ENCODE data around the gene CA10. TPM values are rescaled to one million over a fixed set of nuclear protein-coding genes. Genes with fewer than 3 reads are reported as not detected.

Gene CA10
- polyA plus RNA-seq, 6 donors from 2014 or later, result not detected

- no peaks in the 10 kb centered on the region for H3K27me3 Mint-ChIP-seq
- no peaks in the 10 kb centered on the region for H3K4me1 Mint-ChIP-seq
- no peak for ATAC-seq (ENCODE audit: low read depth in 2 of 2)
- no peak for DNase-seq
- no peak overlapping the region for H3K4me3 Mint-ChIP-seq
- no peak overlapping the region for H3K27ac Mint-ChIP-seq
- H3K9me3 Mint-ChIP-seq, result no peaks in the 10 kb centered on the region
- no peaks in the 10 kb centered on the region for H3K36me3 Mint-ChIP-seq
These were observed 249.5 kb downstream of the CA10 start for GRCh38 chr17:51908841-51909537.

GRCh38 chr17:51907041-51907440, 251.5 kb downstream of the CA10 start:
- no peak for DNase-seq
- H3K27me3 Mint-ChIP-seq, result no peaks in the 10 kb centered on the region
- no peaks in the 10 kb centered on the region for H3K36me3 Mint-ChIP-seq
- H3K4me1 Mint-ChIP-seq, result no peaks in the 10 kb centered on the region
- H3K27ac Mint-ChIP-seq, result no peak overlapping the region
- no peak for ATAC-seq (ENCODE audit: low read depth in 2 of 2)
- H3K9me3 Mint-ChIP-seq, result no peaks in the 10 kb centered on the region
- H3K4me3 Mint-ChIP-seq, result no peak overlapping the region

GRCh38 chr17:51904379-51904778, 254.1 kb downstream of the CA10 start:
- Mint-ChIP-seq H3K9me3 (peaks cover 0 to under 1% (median 0%) of the 10 kb centered on the region in 7 donors), H3K36me3 (no peaks in the 10 kb centered on the region), H3K27ac (no peak overlapping the region), H3K4me3 (no peak overlapping the region), H3K4me1 (no peaks in the 10 kb centered on the region), H3K27me3 (no peaks in the 10 kb centered on the region)
- DNase-seq, result no peak
- no peak for ATAC-seq (ENCODE audit: low read depth in 2 of 2)

- Mint-ChIP-seq H3K4me1 (no peaks in the 10 kb centered on the region), H3K36me3 (no peaks in the 10 kb centered on the region), H3K9me3 (peaks cover 0 to 2% (median 0%) of the 10 kb centered on the region in 7 donors), H3K27me3 (no peaks in the 10 kb centered on the region), H3K4me3 (no peak overlapping the region), H3K27ac (no peak overlapping the region)
- no peak for ATAC-seq (ENCODE audit: low read depth in 2 of 2)
- DNase-seq, result no peak
These were observed 257.3 kb downstream of the CA10 start for GRCh38 chr17:51901242-51901641.

GRCh38 chr17:51891936-51892335, 266.6 kb downstream of the CA10 start:
- no peaks in the 10 kb centered on the region for H3K27me3 Mint-ChIP-seq
- ATAC-seq (ENCODE audit: low read depth in 2 of 2) (no peak), DNase-seq (no peak)
- peaks cover 0 to 8% (median 2%) of the 10 kb centered on the region in 7 donors for H3K9me3 Mint-ChIP-seq
- no peak overlapping the region for H3K27ac Mint-ChIP-seq
- H3K4me3 Mint-ChIP-seq, result no peak overlapping the region
- H3K36me3 Mint-ChIP-seq, result no peaks in the 10 kb centered on the region
- H3K4me1 Mint-ChIP-seq, result no peaks in the 10 kb centered on the region

- Mint-ChIP-seq H3K27ac (no peak overlapping the region), H3K4me3 (no peak overlapping the region), H3K4me1 (no peaks in the 10 kb centered on the region), H3K27me3 (no peaks in the 10 kb centered on the region), H3K9me3 (peaks cover 0 to 8% (median 2%) of the 10 kb centered on the region in 7 donors), H3K36me3 (no peaks in the 10 kb centered on the region)
- ATAC-seq (ENCODE audit: low read depth in 2 of 2) (no peak), DNase-seq (no peak)
These were observed 267.8 kb downstream of the CA10 start for GRCh38 chr17:51890710-51891109.

- Mint-ChIP-seq H3K9me3 (peaks cover 0 to 9% (median 5%) of the 10 kb centered on the region in 7 donors), H3K27ac (no peak overlapping the region), H3K4me3 (peak overlapping the region in 1 of 8 donors; percentile 56), H3K4me1 (no peaks in the 10 kb centered on the region), H3K27me3 (no peaks in the 10 kb centered on the region), H3K36me3 (no peaks in the 10 kb centered on the region)
- DNase-seq (no peak), ATAC-seq (ENCODE audit: low read depth in 2 of 2) (no peak)
These were observed 269.7 kb downstream of the CA10 start for GRCh38 chr17:51888816-51889215.

- H3K36me3 Mint-ChIP-seq, result no peaks in the 10 kb centered on the region
- H3K27me3 Mint-ChIP-seq, result peaks cover 0 to 3% (median 0%) of the 10 kb centered on the region in 3 donors
- DNase-seq, result no peak
- no peak overlapping the region for H3K4me3 Mint-ChIP-seq
- ATAC-seq (ENCODE audit: low read depth in 2 of 2), result no peak
- no peaks in the 10 kb centered on the region for H3K9me3 Mint-ChIP-seq
- H3K4me1 Mint-ChIP-seq, result no peaks in the 10 kb centered on the region
- no peak overlapping the region for H3K27ac Mint-ChIP-seq
These were observed 281.5 kb downstream of the CA10 start for GRCh38 chr17:51876986-51877385.

- H3K36me3 Mint-ChIP-seq, result no peaks in the 10 kb centered on the region
- ATAC-seq (ENCODE audit: low read depth in 2 of 2) (no peak), DNase-seq (no peak)
- H3K27me3 Mint-ChIP-seq, result peaks cover 0 to 3% (median 0%) of the 10 kb centered on the region in 3 donors
- peaks cover 0 to 5% (median 1%) of the 10 kb centered on the region in 7 donors for H3K9me3 Mint-ChIP-seq
- H3K4me3 Mint-ChIP-seq, result no peak overlapping the region
- H3K27ac Mint-ChIP-seq, result peak overlapping the region in 1 of 6 donors; percentile 65
- no peaks in the 10 kb centered on the region for H3K4me1 Mint-ChIP-seq
These were observed 285.2 kb downstream of the CA10 start for GRCh38 chr17:51873302-51873701.

GRCh38 chr17:51869387-51869786, 289.1 kb downstream of the CA10 start:
- peaks cover 0 to 7% (median 3%) of the 10 kb centered on the region in 7 donors for H3K9me3 Mint-ChIP-seq
- H3K27me3 Mint-ChIP-seq, result no peaks in the 10 kb centered on the region
- no peak overlapping the region for H3K27ac Mint-ChIP-seq
- no peaks in the 10 kb centered on the region for H3K36me3 Mint-ChIP-seq
- DNase-seq (no peak), ATAC-seq (ENCODE audit: low read depth in 2 of 2) (no peak)
- H3K4me1 Mint-ChIP-seq, result no peaks in the 10 kb centered on the region
- no peak overlapping the region for H3K4me3 Mint-ChIP-seq

- H3K4me3 Mint-ChIP-seq, result no peak overlapping the region
- H3K4me1 Mint-ChIP-seq, result no peaks in the 10 kb centered on the region
- H3K36me3 Mint-ChIP-seq, result peaks cover 0 to 6% of the 10 kb centered on the region in 2 donors
- peaks cover 0 to 6% (median 0%) of the 10 kb centered on the region in 3 donors for H3K27me3 Mint-ChIP-seq
- ATAC-seq (ENCODE audit: low read depth in 2 of 2) (no peak), DNase-seq (no peak)
- no peak overlapping the region for H3K27ac Mint-ChIP-seq
- H3K9me3 Mint-ChIP-seq, result peaks cover 0 to 15% (median 3%) of the 10 kb centered on the region in 7 donors
These were observed 297.5 kb downstream of the CA10 start for GRCh38 chr17:51860954-51861561.

- H3K4me3 Mint-ChIP-seq, result no peak overlapping the region
- H3K9me3 Mint-ChIP-seq, result peaks cover 0 to 3% (median 0%) of the 10 kb centered on the region in 7 donors
- no peak overlapping the region for H3K27ac Mint-ChIP-seq
- no peaks in the 10 kb centered on the region for H3K4me1 Mint-ChIP-seq
- no peak for DNase-seq
- ATAC-seq (ENCODE audit: low read depth in 2 of 2), result no peak
- H3K27me3 Mint-ChIP-seq, result peaks cover 0 to 12% (median 4%) of the 10 kb centered on the region in 3 donors
- H3K36me3 Mint-ChIP-seq, result no peaks in the 10 kb centered on the region
These were observed 301.4 kb downstream of the CA10 start for GRCh38 chr17:51857052-51857597.

- no peaks in the 10 kb centered on the region for H3K36me3 Mint-ChIP-seq
These were observed 302.7 kb downstream of the CA10 start for GRCh38 chr17:51855806-51856205.

GRCh38 chr17:51853857-51854256, 304.7 kb downstream of the CA10 start:
- Mint-ChIP-seq H3K4me3 (no peak overlapping the region), H3K27ac (no peak overlapping the region), H3K9me3 (peaks cover 0 to 3% (median 0%) of the 10 kb centered on the region in 7 donors), H3K27me3 (peaks cover 0 to 6% (median 4%) of the 10 kb centered on the region in 3 donors), H3K36me3 (no peaks in the 10 kb centered on the region), H3K4me1 (no peaks in the 10 kb centered on the region)
- no peak for ATAC-seq (ENCODE audit: low read depth in 2 of 2)
- DNase-seq, result no peak

More at GRCh38 chr17:51855806-51856205, 302.7 kb downstream of the CA10 start:
- Mint-ChIP-seq H3K4me1 (no peaks in the 10 kb centered on the region), H3K4me3 (no peak overlapping the region), H3K27me3 (peaks cover 0 to 8% (median 4%) of the 10 kb centered on the region in 3 donors), H3K27ac (no peak overlapping the region), H3K9me3 (peaks cover 0 to 3% (median 0%) of the 10 kb centered on the region in 7 donors)
- ATAC-seq (ENCODE audit: low read depth in 2 of 2) (no peak), DNase-seq (no peak)

Data from naive B cell (primary cell).